Stimulated activated CD8-positive, alpha-beta memory T cell treated with anti-CD3 and anti-CD28 coated beads, Interleukin-2, amount 100 ng/mL, for 48 hours (primary cell): Measurements from ENCODE around the gene BACE2.

ENCODE experiments used
- DNase-seq, 2 donors: peaks; one replicate each; pipeline ENCODE4 v3.0.0-alpha.2; 2020; ENCODE audit warnings: low read depth in 2 of 2

The BACE2 gene

DNA sequence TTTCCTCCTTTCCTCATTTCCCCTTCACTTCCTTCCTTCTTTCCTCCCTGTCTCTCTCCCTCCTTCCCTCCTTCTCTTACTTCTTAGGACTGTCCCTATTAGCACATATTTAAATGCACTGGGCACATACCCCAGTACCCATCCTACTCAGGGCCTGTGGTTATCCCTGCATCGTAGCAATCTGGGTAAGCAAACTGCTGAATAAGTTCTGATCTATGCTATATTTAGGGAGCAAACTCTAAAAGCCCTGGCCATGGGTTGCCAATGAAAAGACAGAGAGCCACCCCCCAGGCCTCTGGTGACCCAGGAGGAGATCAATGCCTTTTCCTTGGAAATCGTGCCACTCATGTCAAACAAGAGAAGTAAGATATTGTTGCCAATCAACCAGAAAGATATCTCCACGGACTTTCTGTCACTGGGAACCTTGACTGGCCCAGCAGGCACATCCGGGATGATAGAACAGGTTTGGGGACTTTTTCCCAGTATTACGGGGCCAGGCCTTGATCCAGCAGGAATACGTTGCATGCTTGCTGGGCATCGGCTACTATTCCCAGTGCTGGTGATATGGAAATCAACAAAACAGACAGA lies 154.0 kb downstream of the BACE2 start:
- DNase-seq: no peak

- DNase-seq: no peak
Measured at GRCh38 chr21:41322496-41323382, 154.8 kb downstream of the BACE2 start.

DNA sequence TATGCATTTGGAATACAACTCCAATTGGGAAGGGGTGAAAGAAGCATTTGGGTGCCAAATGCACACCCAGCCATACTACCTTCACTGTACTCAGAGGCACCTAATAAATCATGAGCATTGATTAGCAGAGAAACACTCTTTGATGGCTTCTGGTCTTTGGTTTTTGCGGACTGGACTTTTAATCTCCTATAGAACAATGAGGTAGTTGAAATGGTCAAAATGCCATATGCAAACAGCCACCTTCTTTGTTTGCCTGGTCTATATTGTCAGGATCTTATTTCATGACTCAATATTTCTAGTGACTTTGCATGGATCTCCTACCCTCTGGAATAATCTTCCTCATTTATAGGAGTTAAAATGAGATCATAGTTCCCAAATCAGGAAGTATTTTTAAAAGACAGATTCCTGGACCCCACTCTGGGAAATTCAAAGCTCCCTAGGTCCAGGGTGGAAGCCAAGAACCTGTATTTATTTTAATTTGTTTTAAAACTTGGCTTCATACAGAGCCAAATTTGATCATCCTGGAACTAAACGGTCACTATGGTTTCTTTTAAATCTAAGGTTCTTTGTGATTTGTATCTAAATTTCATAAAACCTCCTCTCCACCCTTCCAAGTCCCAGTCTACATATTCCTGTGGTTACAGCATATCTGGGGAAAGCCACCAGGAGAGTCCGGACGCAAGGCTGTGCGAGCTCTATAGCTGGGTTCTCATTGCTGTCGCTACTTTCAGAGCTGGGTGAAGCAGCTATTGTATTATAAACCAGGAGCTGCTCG lies 157.4 kb downstream of the BACE2 start:
- DNase-seq: no peak

- DNase-seq: no peak
Measured at GRCh38 chr21:41326414-41327080, 158.6 kb downstream of the BACE2 start.

DNA sequence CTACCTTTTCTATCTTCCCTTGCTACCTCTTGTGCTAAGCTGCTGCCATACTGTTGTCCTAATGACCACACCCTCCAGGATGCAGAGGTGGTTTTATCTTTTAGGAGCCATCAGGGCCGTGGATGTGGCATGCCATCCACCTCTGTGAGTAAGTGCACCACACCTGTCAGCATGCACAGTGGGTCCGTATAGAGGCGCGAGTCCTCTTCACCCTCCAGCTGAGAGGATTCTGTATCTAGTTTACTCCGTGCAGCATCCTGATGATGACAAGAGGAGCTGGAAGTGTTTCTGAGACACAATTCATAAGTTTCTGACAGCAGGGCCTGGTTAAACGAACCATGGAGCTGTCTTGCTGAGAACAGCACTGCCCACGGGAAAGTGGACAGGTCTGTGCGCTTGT lies 159.8 kb downstream of the BACE2 start:
- DNase-seq: no peak

DNA sequence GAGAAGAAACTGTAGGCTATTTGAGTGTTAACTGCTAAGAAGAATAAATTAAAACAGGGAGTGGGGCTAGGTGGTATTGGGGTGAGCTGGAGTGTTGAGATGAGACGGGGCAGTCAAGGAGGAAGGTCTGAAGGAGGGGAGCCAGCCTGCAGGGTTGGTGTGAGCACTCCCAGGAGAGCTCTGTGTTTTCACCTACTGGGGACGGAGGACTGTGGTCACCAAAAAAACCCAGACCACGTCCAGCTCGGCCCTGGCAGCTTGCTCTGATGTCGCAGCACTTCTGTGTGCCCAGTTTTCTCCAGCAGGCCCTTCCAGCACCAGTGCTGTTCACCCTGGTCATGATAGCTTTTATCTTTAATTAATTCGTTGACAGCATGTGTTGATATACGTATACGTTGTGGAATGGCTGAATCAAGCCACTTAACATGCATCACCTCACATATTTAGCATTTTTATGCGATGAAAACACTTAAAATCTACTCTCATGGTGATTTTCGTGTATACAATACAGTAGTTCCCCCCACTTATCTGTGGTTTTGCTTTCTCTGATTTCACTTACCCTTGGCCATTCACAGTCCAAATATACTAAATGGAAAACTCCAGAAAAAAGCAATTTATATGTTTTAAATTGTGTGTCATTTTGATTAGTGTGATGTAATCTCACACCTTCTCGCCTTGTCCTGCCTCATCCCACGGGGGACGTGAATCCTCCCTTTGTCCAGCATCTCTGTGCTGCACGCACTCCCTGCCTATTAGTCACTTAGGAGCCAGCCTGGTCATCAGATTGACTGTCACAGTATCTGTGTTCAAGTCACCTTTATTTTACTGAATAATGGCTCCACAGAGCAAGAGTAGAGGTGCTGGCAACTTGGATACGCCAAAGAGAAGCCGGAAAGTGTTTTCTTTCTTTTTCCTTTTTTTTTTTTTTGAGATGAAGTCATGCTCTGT lies 161.0 kb downstream of the BACE2 start:
- no peak for DNase-seq
